SK-N-SH (cell line): ENCODE results near the gene CCNK. TPM values are rescaled to one million over a fixed set of nuclear protein-coding genes. Genes with fewer than 3 reads are reported as not detected.

ENCODE experiments used
- CTCF ChIA-PET: fragments of 300-600, 350-600 bp; formaldehyde crosslinking; extraction: SDS; loops from one replicate; lab custom pipeline; 2021; lab: Yijun Ruan, JAX
- POLR2A ChIA-PET: fragments of 350-600 bp; sonication (Branson Sonifier 250); formaldehyde crosslinking; extraction: SDS; loops from one replicate; lab custom pipeline; 2020; ENCODE audit warnings: antibody characterized with exemption, inconsistent platforms; lab: Yijun Ruan, JAX
- DNase-seq: peaks from one replicate; pipeline ENCODE4 v3.0.0; 2012
- H2AFZ ChIP-seq: fragments of 200-600 bp; sonication (generic); 2 replicates; pipeline ENCODE4 v1.8.1; 2016; ENCODE audit warnings: antibody characterized with exemption, mild to moderate bottlenecking, low read depth
- H3F3A ChIP-seq: fragments of 200-600 bp; sonication (generic); replicated peaks from 2 replicates; pipeline ENCODE3; 2016; ENCODE audit warnings: antibody characterized with exemption, mild to moderate bottlenecking; ENCODE audit not compliant: insufficient read depth
- H3K27ac ChIP-seq, 2 experiments: fragments of 200-500 bp in 1 of 2; fragments of 200-600 bp in 1 of 2; sonication (Bioruptor generic) in 1 of 2; sonication (generic), shearing (Covaris generic) in 1 of 2; 2 replicates each; pipeline versions ENCODE4 v1.5.1 to v1.6.1; 2014 to 2016; ENCODE audit warnings: low read depth in 2 of 2, inconsistent platforms in 1 of 2, low read length in 1 of 2, mild to moderate bottlenecking in 1 of 2, mixed read lengths in 1 of 2
- H3K27me3 ChIP-seq: fragments of 200-600 bp; sonication (generic), shearing (Covaris generic); 2 replicates; pipeline ENCODE4 v1.6.1; 2016; ENCODE audit warnings: mixed run types; ENCODE audit not compliant: insufficient read depth
- H3K36me3 ChIP-seq, 2 experiments: fragments of 200-500 bp in 1 of 2; fragments of 200-600 bp in 1 of 2; sonication (Bioruptor generic) in 1 of 2; sonication (generic) in 1 of 2; replicated peaks in 1 of 2; 2 replicates each; pipeline versions ENCODE3 to v1.5.1; 2014 to 2016; ENCODE audit warnings: low read length in 1 of 2, mild to moderate bottlenecking in 1 of 2; ENCODE audit not compliant: insufficient read depth in 2 of 2, control insufficient read depth in 1 of 2
- H3K4me1 ChIP-seq, 2 experiments: fragments of 200-500 bp in 1 of 2; fragments of 200-600 bp in 1 of 2; sonication (Bioruptor generic) in 1 of 2; sonication (generic), shearing (Covaris generic) in 1 of 2; 2 replicates each; pipeline versions ENCODE4 v1.5.1 to v1.6.1; 2014 to 2016; ENCODE audit warnings: low read depth in 1 of 2, low read length in 1 of 2, mixed run types in 1 of 2; ENCODE audit not compliant: insufficient read depth in 2 of 2, control insufficient read depth in 1 of 2
- H3K4me2 ChIP-seq: fragments of 200-600 bp; sonication (generic), shearing (Covaris generic); 2 replicates; pipeline ENCODE4 v1.6.1; 2017; ENCODE audit warnings: mixed run types
- H3K4me3 ChIP-seq, 2 experiments: fragments of 200-500 bp in 1 of 2; fragments of 200-600 bp in 1 of 2; sonication (Bioruptor generic) in 1 of 2; sonication (generic), shearing (Covaris generic) in 1 of 2; 2 replicates each; pipeline versions ENCODE4 v1.5.1 to v1.8.1; 2014 to 2016; ENCODE audit warnings: low read depth in 2 of 2, inconsistent platforms in 1 of 2, low read length in 1 of 2, mild to moderate bottlenecking in 1 of 2, mixed read lengths in 1 of 2, moderate library complexity in 1 of 2
- H3K79me2 ChIP-seq: fragments of 200-600 bp; sonication (generic); 2 replicates; pipeline ENCODE4 v1.8.1; 2017; ENCODE audit warnings: mild to moderate bottlenecking; ENCODE audit not compliant: insufficient read depth
- H3K9ac ChIP-seq: fragments of 200-600 bp; sonication (generic); 2 replicates; pipeline ENCODE4 v1.6.1; 2017; ENCODE audit warnings: mixed run types
- H3K9me2 ChIP-seq: fragments of 200-600 bp; sonication (generic); 2 replicates; pipeline ENCODE4 v1.6.1; 2017; ENCODE audit warnings: mixed run types
- H3K9me3 ChIP-seq: fragments of 200-600 bp; sonication (generic); 2 replicates; pipeline ENCODE4 v1.6.1; 2017; ENCODE audit warnings: mixed run types, mild to moderate bottlenecking, moderate library complexity
- H4K20me1 ChIP-seq: fragments of 200-600 bp; sonication (generic); 2 replicates; pipeline ENCODE4 v1.6.1; 2017; ENCODE audit warnings: mild to moderate bottlenecking, mixed run types; ENCODE audit not compliant: insufficient read depth
- CHD2 ChIP-seq: fragments of 150-350 bp; IDR thresholded peaks from 2 replicates; pipeline ENCODE4 v1.6.1; 2018; ENCODE audit warnings: low read length; ENCODE audit not compliant: partially characterized antibody
- FOXJ3 ChIP-seq: sonication (generic); formaldehyde crosslinking; IDR thresholded peaks from 2 replicates; pipeline ENCODE4 v1.5.1; 2020; ENCODE audit warnings: mild to moderate bottlenecking, missing genetic modification reagents
- MEF2A ChIP-seq: IDR thresholded peaks from 2 replicates; pipeline ENCODE4 v1.4.0; 2012; ENCODE audit warnings: low read depth, borderline replicate concordance
- MXI1 ChIP-seq: IDR thresholded peaks from 2 replicates; pipeline ENCODE4 v1.6.1; 2012; ENCODE audit warnings: mild to moderate bottlenecking, low read depth, low read length, improper control_type of control experiment
- NRF1 ChIP-seq: IDR thresholded peaks from 2 replicates; pipeline ENCODE4 v1.6.1; 2012; ENCODE audit warnings: low read depth, mild to moderate bottlenecking, low read length
- POLR2AphosphoS5 ChIP-seq: IDR thresholded peaks from 2 replicates; pipeline ENCODE4 v1.6.1; 2012; ENCODE audit warnings: low read depth, low read length
- RCOR1 ChIP-seq: fragments of 150-350 bp; IDR thresholded peaks from 2 replicates; pipeline ENCODE4 v1.6.1; 2017; ENCODE audit warnings: antibody characterized with exemption, low read length
- RFX5 ChIP-seq: IDR thresholded peaks from 2 replicates; pipeline ENCODE4 v1.6.1; 2012; ENCODE audit warnings: mild to moderate bottlenecking, improper control_type of control experiment, low read length
- RXRA ChIP-seq: IDR thresholded peaks from 2 replicates; pipeline ENCODE4 v1.4.0; 2012; ENCODE audit warnings: low read depth, mild to moderate bottlenecking, borderline replicate concordance
- SIN3A ChIP-seq: IDR thresholded peaks from 2 replicates; pipeline ENCODE4 v1.6.1; 2012; ENCODE audit warnings: low read depth, mild to moderate bottlenecking, low read length, moderate library complexity, borderline replicate concordance
- SMC3 ChIP-seq: IDR thresholded peaks from 2 replicates; pipeline ENCODE4 v1.6.1; 2012; ENCODE audit warnings: low read depth, low read length, improper control_type of control experiment
- TAF1 ChIP-seq: IDR thresholded peaks from 2 replicates; pipeline ENCODE4 v1.6.1; 2012; ENCODE audit warnings: low read depth, mild to moderate bottlenecking, low read length, moderate library complexity, borderline replicate concordance
- TCF12 ChIP-seq: IDR thresholded peaks from 2 replicates; pipeline ENCODE4 v1.4.0; 2012
- YY1 ChIP-seq: IDR thresholded peaks from 2 replicates; pipeline ENCODE4 v1.4.0; 2012; ENCODE audit warnings: low read depth, mild to moderate bottlenecking
- WGBS: methylation state at CpG from one replicate; pipeline ENCODE4 v1.1.6; 2017; ENCODE audit warnings: low lambda C conversion rate; 5-methylcytosine and 5-hydroxymethylcytosine counted together
- polyA plus RNA-seq, 3 experiments: library from polyadenylated mRNA; depleted of rRNA; stranded (reverse); fragments of >200 nt; gene quantifications; 2 replicates each; pipeline ENCODE4 v1.2.3, GENCODE V29; 2012
- TF ChIP-seq, protein P1 (sequence below): IDR thresholded peaks from 2 replicates; pipeline ENCODE4; 2012
- TF ChIP-seq, protein P2 (sequence below): fragments of 200-600 bp; sonication (generic); IDR thresholded peaks from 2 replicates; pipeline ENCODE4 v1.6.1; 2017; ENCODE audit warnings: antibody characterized with exemption, mild to moderate bottlenecking, moderate library complexity
- TF ChIP-seq, protein P3 (sequence below): IDR thresholded peaks from 2 replicates; pipeline ENCODE4 v1.6.1; 2012; ENCODE audit warnings: mild to moderate bottlenecking, low read depth, low read length, moderate library complexity

The CCNK gene
- polyA plus RNA-seq, 1 of the 3 experiments (the other 2 are of a cell fraction), result 14.6 TPM

DNA sequence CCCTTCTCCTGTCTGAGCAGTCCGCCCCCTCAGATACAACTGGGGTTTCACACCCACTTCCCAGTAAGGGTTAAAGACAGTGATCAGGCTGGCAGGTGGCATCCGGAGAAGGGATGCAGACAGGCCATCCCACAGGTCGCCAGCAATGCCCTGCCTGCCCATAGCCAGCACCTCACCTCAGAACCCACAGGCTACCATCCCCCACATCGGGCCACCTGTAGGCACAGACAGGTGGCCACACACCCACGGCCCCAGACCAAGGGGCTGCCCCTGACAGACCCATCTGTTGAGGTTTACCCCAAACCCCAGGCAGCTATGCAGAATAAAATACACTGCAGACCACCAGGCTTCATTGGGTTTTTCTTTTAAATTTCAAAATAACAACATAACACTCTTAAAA lies 57.5 kb downstream of the CCNK start:
- 87% methylated on average over 3 of the region's 5 CpGs for WGBS
- Histone ChIP-seq H3K27ac (peak overlapping the region; percentile 62 to 67; a peak in 2 of 4 replicates), H4K20me1 (peaks cover 26% of the 10 kb centered on the region; the same call in 1 of the 2 replicates), H3K4me1 (peaks cover 34 to 79% of the 10 kb centered on the region in 2 experiments; a peak in 3 of 4 replicates), H3K79me2 (peaks cover 88% of the 10 kb centered on the region), H3K4me2 (peak overlapping the region; percentile 69; the same call in 1 of the 2 replicates), H3K36me3 (no peaks in the 10 kb centered on the region), H3K9me2 (no peaks in the 10 kb centered on the region), H3F3A (peaks cover 4% of the 10 kb centered on the region), H3K4me3 (no peak overlapping the region), H3K9me3 (no peaks in the 10 kb centered on the region), H3K9ac (no peak overlapping the region), H3K27me3 (no peaks in the 10 kb centered on the region), H2AFZ (no peak overlapping the region)
- TF ChIP-seq TCF12 (no peak), RCOR1 (no peak), RFX5 (no peak), SMC3 (no peak), YY1 (no peak)
- TF ChIP-seq, protein P1, sequence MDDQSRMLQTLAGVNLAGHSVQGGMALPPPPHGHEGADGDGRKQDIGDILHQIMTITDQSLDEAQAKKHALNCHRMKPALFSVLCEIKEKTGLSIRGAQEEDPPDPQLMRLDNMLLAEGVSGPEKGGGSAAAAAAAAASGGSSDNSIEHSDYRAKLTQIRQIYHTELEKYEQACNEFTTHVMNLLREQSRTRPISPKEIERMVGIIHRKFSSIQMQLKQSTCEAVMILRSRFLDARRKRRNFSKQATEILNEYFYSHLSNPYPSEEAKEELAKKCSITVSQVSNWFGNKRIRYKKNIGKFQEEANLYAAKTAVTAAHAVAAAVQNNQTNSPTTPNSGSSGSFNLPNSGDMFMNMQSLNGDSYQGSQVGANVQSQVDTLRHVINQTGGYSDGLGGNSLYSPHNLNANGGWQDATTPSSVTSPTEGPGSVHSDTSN, result no peak
- TF ChIP-seq, protein P2, sequence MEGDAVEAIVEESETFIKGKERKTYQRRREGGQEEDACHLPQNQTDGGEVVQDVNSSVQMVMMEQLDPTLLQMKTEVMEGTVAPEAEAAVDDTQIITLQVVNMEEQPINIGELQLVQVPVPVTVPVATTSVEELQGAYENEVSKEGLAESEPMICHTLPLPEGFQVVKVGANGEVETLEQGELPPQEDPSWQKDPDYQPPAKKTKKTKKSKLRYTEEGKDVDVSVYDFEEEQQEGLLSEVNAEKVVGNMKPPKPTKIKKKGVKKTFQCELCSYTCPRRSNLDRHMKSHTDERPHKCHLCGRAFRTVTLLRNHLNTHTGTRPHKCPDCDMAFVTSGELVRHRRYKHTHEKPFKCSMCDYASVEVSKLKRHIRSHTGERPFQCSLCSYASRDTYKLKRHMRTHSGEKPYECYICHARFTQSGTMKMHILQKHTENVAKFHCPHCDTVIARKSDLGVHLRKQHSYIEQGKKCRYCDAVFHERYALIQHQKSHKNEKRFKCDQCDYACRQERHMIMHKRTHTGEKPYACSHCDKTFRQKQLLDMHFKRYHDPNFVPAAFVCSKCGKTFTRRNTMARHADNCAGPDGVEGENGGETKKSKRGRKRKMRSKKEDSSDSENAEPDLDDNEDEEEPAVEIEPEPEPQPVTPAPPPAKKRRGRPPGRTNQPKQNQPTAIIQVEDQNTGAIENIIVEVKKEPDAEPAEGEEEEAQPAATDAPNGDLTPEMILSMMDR, result no peak
- TF ChIP-seq, protein P3, sequence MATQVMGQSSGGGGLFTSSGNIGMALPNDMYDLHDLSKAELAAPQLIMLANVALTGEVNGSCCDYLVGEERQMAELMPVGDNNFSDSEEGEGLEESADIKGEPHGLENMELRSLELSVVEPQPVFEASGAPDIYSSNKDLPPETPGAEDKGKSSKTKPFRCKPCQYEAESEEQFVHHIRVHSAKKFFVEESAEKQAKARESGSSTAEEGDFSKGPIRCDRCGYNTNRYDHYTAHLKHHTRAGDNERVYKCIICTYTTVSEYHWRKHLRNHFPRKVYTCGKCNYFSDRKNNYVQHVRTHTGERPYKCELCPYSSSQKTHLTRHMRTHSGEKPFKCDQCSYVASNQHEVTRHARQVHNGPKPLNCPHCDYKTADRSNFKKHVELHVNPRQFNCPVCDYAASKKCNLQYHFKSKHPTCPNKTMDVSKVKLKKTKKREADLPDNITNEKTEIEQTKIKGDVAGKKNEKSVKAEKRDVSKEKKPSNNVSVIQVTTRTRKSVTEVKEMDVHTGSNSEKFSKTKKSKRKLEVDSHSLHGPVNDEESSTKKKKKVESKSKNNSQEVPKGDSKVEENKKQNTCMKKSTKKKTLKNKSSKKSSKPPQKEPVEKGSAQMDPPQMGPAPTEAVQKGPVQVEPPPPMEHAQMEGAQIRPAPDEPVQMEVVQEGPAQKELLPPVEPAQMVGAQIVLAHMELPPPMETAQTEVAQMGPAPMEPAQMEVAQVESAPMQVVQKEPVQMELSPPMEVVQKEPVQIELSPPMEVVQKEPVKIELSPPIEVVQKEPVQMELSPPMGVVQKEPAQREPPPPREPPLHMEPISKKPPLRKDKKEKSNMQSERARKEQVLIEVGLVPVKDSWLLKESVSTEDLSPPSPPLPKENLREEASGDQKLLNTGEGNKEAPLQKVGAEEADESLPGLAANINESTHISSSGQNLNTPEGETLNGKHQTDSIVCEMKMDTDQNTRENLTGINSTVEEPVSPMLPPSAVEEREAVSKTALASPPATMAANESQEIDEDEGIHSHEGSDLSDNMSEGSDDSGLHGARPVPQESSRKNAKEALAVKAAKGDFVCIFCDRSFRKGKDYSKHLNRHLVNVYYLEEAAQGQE, result no peak
- DNase-seq, result no peak
- ChIA-PET CTCF (interaction anchor here (0.6 to 3.1 kb wide), 9 partner anchors 11 to 392 kb away, joined by 3 to 14 read pairs (median 4); no protein-coding TSS in a partner anchor), POLR2A (interaction anchor here (1.3 kb wide), 1 partner anchor 37 kb away, joined by 4 read pairs; no protein-coding TSS in a partner anchor)

DNA sequence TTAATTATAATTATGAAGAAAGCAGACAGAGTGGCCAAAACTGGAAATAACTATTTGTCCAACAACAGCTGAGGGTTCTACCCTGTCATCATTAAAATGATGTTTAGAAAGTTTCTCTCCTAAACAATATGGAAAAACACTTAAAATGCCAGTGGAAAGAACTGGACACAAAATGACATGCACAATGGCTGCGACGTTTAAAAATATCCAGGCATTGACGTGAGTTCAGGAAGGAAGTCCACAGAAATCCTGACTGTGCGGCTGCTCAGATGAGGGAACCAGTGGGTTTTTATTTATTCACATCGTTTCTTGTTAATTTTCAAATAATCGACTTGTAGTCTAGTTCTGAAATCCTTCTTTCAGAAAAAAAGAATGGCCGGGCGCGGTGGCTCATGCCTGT lies 58.3 kb downstream of the CCNK start:
- ChIA-PET POLR2A (no interaction called here), CTCF (interaction anchor here (1.0 to 3.1 kb wide), 6 partner anchors 12 to 89 kb away, joined by 3 to 14 read pairs (median 4); no protein-coding TSS in a partner anchor)
- no peak overlapping the region for H3K4me3 ChIP-seq
- H3K9ac ChIP-seq, result no peak overlapping the region
- H4K20me1 ChIP-seq, result peaks cover 28% of the 10 kb centered on the region; the same call in 1 of the 2 replicates
- H3K9me3 ChIP-seq, result no peaks in the 10 kb centered on the region
- peaks cover 86% of the 10 kb centered on the region for H3K79me2 ChIP-seq
- WGBS, result 94% methylated on average over 9 of the region's 9 CpGs
- H2AFZ ChIP-seq, result no peak overlapping the region
- peaks cover 34 to 85% of the 10 kb centered on the region in 2 experiments; a peak in 3 of 4 replicates for H3K4me1 ChIP-seq
- no peak overlapping the region for H3K27ac ChIP-seq
- no peaks in the 10 kb centered on the region for H3K36me3 ChIP-seq
- H3F3A ChIP-seq, result peaks cover 4% of the 10 kb centered on the region
- no peak for DNase-seq
- no peak overlapping the region for H3K4me2 ChIP-seq
- H3K27me3 ChIP-seq, result no peaks in the 10 kb centered on the region
- no peaks in the 10 kb centered on the region for H3K9me2 ChIP-seq
- TF ChIP-seq RXRA (no peak), FOXJ3 (no peak), POLR2AphosphoS5 (no peak), YY1 (no peak), NRF1 (no peak), CHD2 (no peak), MXI1 (no peak), RCOR1 (no peak), TAF1 (no peak), SIN3A (no peak), MEF2A (no peak)
- TF ChIP-seq, protein P3, result no peak
